ENCODE data around the gene MPG. TPM values are rescaled to one million over a fixed set of nuclear protein-coding genes. Genes with fewer than 3 reads are reported as not detected.

The MPG gene
- total and polyA plus RNA-seq, 2 donors (not counting 1 experiment from before 2014, with no cell fraction given): 59.6 to 66.4 TPM

DNA sequence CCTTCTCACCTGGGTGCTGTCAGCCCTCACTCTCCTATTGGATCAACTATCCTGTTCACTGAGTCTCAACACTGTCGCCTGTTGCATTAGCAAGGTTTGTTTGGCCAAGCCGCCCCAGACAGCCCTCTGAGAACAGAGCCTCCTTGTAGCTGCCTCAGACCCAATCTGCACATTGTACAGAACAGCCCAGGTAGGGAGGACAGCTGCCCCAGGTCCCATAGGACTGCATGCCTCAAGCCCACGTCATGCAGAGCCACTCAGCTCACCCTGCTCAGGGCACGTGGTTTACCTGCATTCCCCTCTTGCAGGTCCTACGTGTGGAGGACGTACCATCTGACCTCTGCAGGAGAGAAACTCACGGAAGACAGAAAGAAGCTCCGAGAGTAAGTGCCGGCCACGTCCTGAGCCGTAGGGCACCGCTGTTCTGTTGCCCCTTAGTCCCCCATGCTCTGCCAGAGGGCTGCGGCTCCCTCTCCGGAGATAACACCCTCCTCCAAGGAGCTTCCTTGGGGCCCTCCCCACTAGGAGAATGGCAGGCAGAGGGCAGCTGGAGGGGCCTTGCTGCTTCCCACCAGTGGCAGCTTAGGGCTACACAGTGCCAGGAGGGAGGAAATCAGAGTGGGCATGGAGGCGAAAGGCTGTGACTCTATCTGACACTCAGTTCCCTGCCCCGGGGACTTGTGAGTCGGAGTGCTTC, 21.6 kb upstream of the MPG start:
- POLR2A ChIA-PET: no interaction called here
- CTCF ChIA-PET: interaction anchor here (1.2 to 3.0 kb wide), 3 partner anchors 9 to 51 kb away, joined by 3 to 19 read pairs (median 9); no protein-coding TSS in a partner anchor
- no peak overlapping the region for H3K4me2 ChIP-seq (replicated peaks; ENCODE audit: low read depth, low read length, poor library complexity, severe bottlenecking)

DNA sequence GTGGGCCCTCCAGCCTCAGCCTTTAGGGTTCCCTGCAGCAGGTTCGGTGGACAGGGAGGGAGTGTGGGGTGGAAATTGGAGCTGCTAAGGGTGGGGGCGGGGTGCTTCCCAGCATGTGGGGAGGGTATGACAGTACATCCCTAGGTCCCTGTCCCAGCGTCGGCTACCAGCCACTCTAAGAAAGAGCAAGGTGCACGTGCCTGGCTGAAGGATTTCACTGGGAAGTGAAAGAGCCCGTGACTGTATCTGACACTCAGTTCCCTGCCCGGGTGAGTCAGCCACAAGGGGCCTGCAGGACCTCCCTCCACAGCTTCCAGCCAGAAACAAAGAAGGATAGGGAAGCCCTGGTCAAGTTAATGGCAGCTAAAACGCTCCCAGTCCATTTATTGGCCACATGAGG, 20.3 kb upstream of the MPG start:
- H3K9ac ChIP-seq (ENCODE audit: low read length): no peak overlapping the region
- no peaks in the 10 kb centered on the region for H3K27me3 ChIP-seq (replicated peaks in 1 of 4; ENCODE audit: control extremely low read depth in 1 of 4, control insufficient read depth in 3 of 4, insufficient read depth in 4 of 4, low read length in 3 of 4)
- peaks cover 0 to 25% of the 10 kb centered on the region in 2 experiments for H3K36me3 ChIP-seq (replicated peaks in 1 of 2; ENCODE audit: control extremely low read depth in 1 of 2, control insufficient read depth in 1 of 2, extremely low read depth in 1 of 2, insufficient read depth in 2 of 2, low read length in 1 of 2)
- no peaks in the 10 kb centered on the region for H4K20me1 ChIP-seq (ENCODE audit: control insufficient read depth, insufficient read depth, low read length, poor library complexity, severe bottlenecking)
- no peak overlapping the region for H2AFZ ChIP-seq (ENCODE audit: insufficient read depth, low read depth, low read length, poor library complexity, severe bottlenecking)
- Mint-ChIP-seq H3K27me3 (no peaks in the 10 kb centered on the region), H3K9me3 (ENCODE audit: insufficient read depth) (no peaks in the 10 kb centered on the region), H3K4me3 (no peak overlapping the region), H3K4me1 (peaks cover 16% of the 10 kb centered on the region), H3K27ac (no peak overlapping the region)
- intact Hi-C loops (cut with micrococcal nuclease): no loop called here
- 92% methylated on average over 8 of the region's 8 CpGs for WGBS (ENCODE audit: insufficient coverage)
- ChIA-PET POLR2A (no interaction called here), CTCF (interaction anchor here (2.4 to 3.0 kb wide), 2 partner anchors 8 to 39 kb away, joined by 9 to 19 read pairs; no protein-coding TSS in a partner anchor)
- H3K27ac ChIP-seq (ENCODE audit: low read length in 2 of 2): no peak overlapping the region
- peaks cover 3 to 13% of the 10 kb centered on the region in 2 donors for H3K4me1 ChIP-seq (ENCODE audit: control insufficient read depth in 2 of 2, insufficient read depth in 2 of 2, low read length in 2 of 2)
- H3K4me3 ChIP-seq (ENCODE audit: control extremely low read depth in 1 of 5, extremely low read depth in 1 of 5, insufficient read depth in 1 of 5, low read depth in 2 of 5, low read length in 4 of 5): no peak overlapping the region
- H3K9me3 ChIP-seq (ENCODE audit: control extremely low read depth in 1 of 3, control insufficient read depth in 2 of 3, insufficient read depth in 1 of 3, low read length in 2 of 3): no peaks in the 10 kb centered on the region
- DNase-seq (no peak), ATAC-seq (ENCODE audit: low read depth) (no peak)
- H3K79me2 ChIP-seq (ENCODE audit: control insufficient read depth, insufficient read depth, low read length): peaks cover 11% of the 10 kb centered on the region
- H3K4me2 ChIP-seq (replicated peaks; ENCODE audit: low read depth, low read length, poor library complexity, severe bottlenecking): no peak overlapping the region
- TF ChIP-seq, protein P1, sequence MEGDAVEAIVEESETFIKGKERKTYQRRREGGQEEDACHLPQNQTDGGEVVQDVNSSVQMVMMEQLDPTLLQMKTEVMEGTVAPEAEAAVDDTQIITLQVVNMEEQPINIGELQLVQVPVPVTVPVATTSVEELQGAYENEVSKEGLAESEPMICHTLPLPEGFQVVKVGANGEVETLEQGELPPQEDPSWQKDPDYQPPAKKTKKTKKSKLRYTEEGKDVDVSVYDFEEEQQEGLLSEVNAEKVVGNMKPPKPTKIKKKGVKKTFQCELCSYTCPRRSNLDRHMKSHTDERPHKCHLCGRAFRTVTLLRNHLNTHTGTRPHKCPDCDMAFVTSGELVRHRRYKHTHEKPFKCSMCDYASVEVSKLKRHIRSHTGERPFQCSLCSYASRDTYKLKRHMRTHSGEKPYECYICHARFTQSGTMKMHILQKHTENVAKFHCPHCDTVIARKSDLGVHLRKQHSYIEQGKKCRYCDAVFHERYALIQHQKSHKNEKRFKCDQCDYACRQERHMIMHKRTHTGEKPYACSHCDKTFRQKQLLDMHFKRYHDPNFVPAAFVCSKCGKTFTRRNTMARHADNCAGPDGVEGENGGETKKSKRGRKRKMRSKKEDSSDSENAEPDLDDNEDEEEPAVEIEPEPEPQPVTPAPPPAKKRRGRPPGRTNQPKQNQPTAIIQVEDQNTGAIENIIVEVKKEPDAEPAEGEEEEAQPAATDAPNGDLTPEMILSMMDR (IDR thresholded peaks at IDR 0.05): no peak
- TF ChIP-seq EZH2 (IDR thresholded peaks at IDR 0.05; ENCODE audit: borderline replicate concordance, insufficient read depth, low read depth, low read length, poor library complexity, severe bottlenecking): no peak

More for the DNA sequence above, 21.6 kb upstream of the MPG start:
- Mint-ChIP-seq H3K27me3 (no peaks in the 10 kb centered on the region), H3K27ac (no peak overlapping the region), H3K4me3 (no peak overlapping the region), H3K4me1 (peaks cover 21% of the 10 kb centered on the region), H3K9me3 (ENCODE audit: insufficient read depth) (no peaks in the 10 kb centered on the region)
- Histone ChIP-seq H3K9me3 (ENCODE audit: control extremely low read depth in 1 of 3, control insufficient read depth in 2 of 3, insufficient read depth in 1 of 3, low read length in 2 of 3) (no peaks in the 10 kb centered on the region), H3K36me3 (replicated peaks in 1 of 2; ENCODE audit: control extremely low read depth in 1 of 2, control insufficient read depth in 1 of 2, extremely low read depth in 1 of 2, insufficient read depth in 2 of 2, low read length in 1 of 2) (peaks cover 0 to 25% of the 10 kb centered on the region in 2 experiments), H3K4me3 (ENCODE audit: control extremely low read depth in 1 of 5, extremely low read depth in 1 of 5, insufficient read depth in 1 of 5, low read depth in 2 of 5, low read length in 4 of 5) (no peak overlapping the region), H3K4me1 (ENCODE audit: control insufficient read depth in 2 of 2, insufficient read depth in 2 of 2, low read length in 2 of 2) (peaks cover 8 to 27% of the 10 kb centered on the region in 2 donors), H3K27ac (ENCODE audit: low read length in 2 of 2) (no peak overlapping the region), H4K20me1 (ENCODE audit: control insufficient read depth, insufficient read depth, low read length, poor library complexity, severe bottlenecking) (peaks cover 11% of the 10 kb centered on the region), H3K9ac (ENCODE audit: low read length) (no peak overlapping the region), H2AFZ (ENCODE audit: insufficient read depth, low read depth, low read length, poor library complexity, severe bottlenecking) (no peak overlapping the region), H3K27me3 (replicated peaks in 1 of 4; ENCODE audit: control extremely low read depth in 1 of 4, control insufficient read depth in 3 of 4, insufficient read depth in 4 of 4, low read length in 3 of 4) (no peaks in the 10 kb centered on the region), H3K79me2 (ENCODE audit: control insufficient read depth, insufficient read depth, low read length) (peaks cover 22% of the 10 kb centered on the region)
- ATAC-seq (ENCODE audit: low read depth): no peak
- 91% methylated on average over 12 of the region's 17 CpGs for WGBS (ENCODE audit: insufficient coverage)
- intact Hi-C loops (cut with micrococcal nuclease): no loop called here
- TF ChIP-seq, protein P1 (IDR thresholded peaks at IDR 0.05): no peak
- TF ChIP-seq EZH2 (IDR thresholded peaks at IDR 0.05; ENCODE audit: borderline replicate concordance, insufficient read depth, low read depth, low read length, poor library complexity, severe bottlenecking): no peak
- no peak for DNase-seq
